ENCODE results near the gene PYURF.

Gene PYURF

GRCh38 chr4:88528861-88529260, 5.3 kb upstream of the PYURF start:
- ChIA-PET CTCF (interaction anchor here (0.9 to 4.8 kb wide), 17 partner anchors 11 to 500 kb away, joined by 3 to 42 read pairs (median 6); partner anchors contain the start of gene NAP1L5), POLR2A (no interaction called here)
- DNase-seq (ENCODE audit: low read depth, low spot score), result no peak
- no peak overlapping the region for H3K4me3 ChIP-seq (ENCODE audit: low read depth, low read length)
- no peak for TF ChIP-seq CTCF (IDR thresholded peaks at IDR 0.05; ENCODE audit: insufficient read depth, low read length, missing control alignments)

DNA sequence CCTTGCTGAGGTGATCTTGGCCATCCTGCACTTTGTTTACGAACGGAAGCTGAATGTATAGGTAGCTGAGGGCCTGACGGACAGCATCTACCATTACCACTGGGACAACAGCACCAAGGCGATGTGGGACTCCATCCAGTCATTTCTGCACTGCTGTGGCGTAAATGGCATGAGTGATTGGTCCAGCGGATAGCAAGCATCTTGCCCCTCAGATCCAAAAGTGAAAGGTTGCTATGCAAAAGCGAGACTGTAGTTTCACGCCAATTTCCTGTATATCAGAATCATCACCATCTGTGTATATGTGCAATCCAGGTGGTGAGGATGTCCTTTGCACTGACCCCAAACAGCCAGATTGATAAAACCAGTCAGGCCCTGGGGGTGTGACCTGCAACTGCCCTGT, 4.2 kb upstream of the PYURF start:
- no peak for TF ChIP-seq CTCF (IDR thresholded peaks at IDR 0.05; ENCODE audit: insufficient read depth, low read length, missing control alignments)
- no peak for DNase-seq (ENCODE audit: low read depth, low spot score)
- ChIA-PET CTCF (interaction anchor here (0.7 to 4.9 kb wide), 13 partner anchors 86 to 498 kb away, joined by 3 to 34 read pairs (median 4); partner anchors contain the start of gene NAP1L5), POLR2A (no interaction called here)
- no peak overlapping the region for H3K4me3 ChIP-seq (ENCODE audit: low read depth, low read length)

GRCh38 chr4:88526221-88526815, 2.7 kb upstream of the PYURF start:
- TF ChIP-seq CTCF (IDR thresholded peaks at IDR 0.05; ENCODE audit: insufficient read depth, low read length, missing control alignments), result no peak
- no peak for DNase-seq (ENCODE audit: low read depth, low spot score)
- ChIA-PET POLR2A (no interaction called here), CTCF (interaction anchor here (0.6 to 4.9 kb wide), 16 partner anchors 10 to 497 kb away, joined by 3 to 34 read pairs (median 4); partner anchors contain the start of gene HERC6)
- no peak overlapping the region for H3K4me3 ChIP-seq (ENCODE audit: low read depth, low read length)

DNA sequence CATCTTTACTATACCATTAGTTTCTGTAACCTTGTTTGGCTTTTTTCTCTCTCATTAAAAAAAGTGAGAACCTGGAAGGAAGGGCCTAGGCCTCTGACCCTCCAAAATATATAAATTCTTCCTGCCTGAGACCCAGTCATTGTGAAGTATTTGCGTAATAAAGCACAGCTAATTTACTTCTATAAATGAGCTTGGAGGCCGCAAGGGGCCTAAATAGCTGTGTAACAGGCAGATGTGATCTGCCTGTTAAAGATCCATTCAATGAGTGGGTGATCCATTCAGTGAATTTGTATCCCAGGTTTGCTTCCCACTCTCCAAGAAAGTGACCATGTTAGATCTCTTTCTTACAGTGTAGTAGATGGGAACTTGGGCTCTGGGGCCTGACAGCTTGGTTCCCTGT, 595 bp upstream of the PYURF start:
- ChIA-PET POLR2A (interaction anchor here (0.6 kb wide), 1 partner anchor 99 kb away, joined by 3 read pairs; no protein-coding TSS in a partner anchor), CTCF (interaction anchor here (0.8 to 4.9 kb wide), 9 partner anchors 9 to 703 kb away, joined by 3 to 34 read pairs (median 6); no protein-coding TSS in a partner anchor)
- no peak for DNase-seq (ENCODE audit: low read depth, low spot score)
- peak overlapping the region; percentile 91 for H3K4me3 ChIP-seq (ENCODE audit: low read depth, low read length)
- TF ChIP-seq CTCF (IDR thresholded peaks at IDR 0.05; ENCODE audit: insufficient read depth, low read length, missing control alignments), result no peak

GRCh38 chr4:88522702-88523324, 763 bp downstream of the PYURF start:
- CTCF ChIA-PET, result interaction anchor here (0.8 to 10.8 kb wide), 7 partner anchors 9 to 311 kb away, joined by 3 to 360 read pairs (median 4); no protein-coding TSS in a partner anchor
- H3K4me3 ChIP-seq (ENCODE audit: low read depth, low read length), result peak overlapping the region; percentile 91
- POLR2A ChIA-PET, result interaction anchor here (0.6 to 1.0 kb wide), 2 partner anchors 238 to 510 kb away, joined by 3 read pairs; partner anchors contain the start of gene PPM1K
- TF ChIP-seq CTCF (IDR thresholded peaks at IDR 0.05; ENCODE audit: insufficient read depth, low read length, missing control alignments), result no peak
- no peak for DNase-seq (ENCODE audit: low read depth, low spot score)

GRCh38 chr4:88518911-88519310, 4.7 kb downstream of the PYURF start:
- no peak for TF ChIP-seq CTCF (IDR thresholded peaks at IDR 0.05; ENCODE audit: insufficient read depth, low read length, missing control alignments)
- POLR2A ChIA-PET, result no interaction called here
- CTCF ChIA-PET, result interaction anchor here (1.1 to 10.8 kb wide), 3 partner anchors 13 to 545 kb away, joined by 3 to 360 read pairs (median 32); no protein-coding TSS in a partner anchor
- no peak overlapping the region for H3K4me3 ChIP-seq (ENCODE audit: low read depth, low read length)
- DNase-seq (ENCODE audit: low read depth, low spot score), result no peak

All from AG04449 (cell line).